Measurements from ENCODE around the gene IKBIP.
"Not testable (repeated sequence)": the region's sequence is repeated elsewhere in the genome, so short reads cannot be mapped to it uniquely, and the experiment has no call there.

IKBIP gene

GRCh38 chr12:98576795-98577194 is 67.8 kb downstream of the IKBIP start:
- DNase-seq (ENCODE audit: low read depth) = not testable (repeated sequence)

GRCh38 chr12:98575013-98575412 is 69.6 kb downstream of the IKBIP start:
- DNase-seq (ENCODE audit: low read depth) = no peak
